ENCODE results near the gene ADAMTS15. TPM values are rescaled to one million over a fixed set of nuclear protein-coding genes. Genes with fewer than 3 reads are reported as not detected.

Gene ADAMTS15
- total RNA-seq, 4 donors from 2014 or later: 6.6 to 11.4 (median 10.3) TPM

GRCh38 chr11:130488848-130489584 is 40.6 kb downstream of the ADAMTS15 start:
- no peaks in the 10 kb centered on the region for H3K27me3 ChIP-seq
- 90% methylated on average over 5 of the region's 5 CpGs for WGBS
- H3K9me3 ChIP-seq: no peaks in the 10 kb centered on the region
- TF ChIP-seq EP300 (IDR thresholded peaks at IDR 0.05): no peak
- TF ChIP-seq POLR2AphosphoS5 (IDR thresholded peaks at IDR 0.05): no peak
- TF ChIP-seq, protein P1, sequence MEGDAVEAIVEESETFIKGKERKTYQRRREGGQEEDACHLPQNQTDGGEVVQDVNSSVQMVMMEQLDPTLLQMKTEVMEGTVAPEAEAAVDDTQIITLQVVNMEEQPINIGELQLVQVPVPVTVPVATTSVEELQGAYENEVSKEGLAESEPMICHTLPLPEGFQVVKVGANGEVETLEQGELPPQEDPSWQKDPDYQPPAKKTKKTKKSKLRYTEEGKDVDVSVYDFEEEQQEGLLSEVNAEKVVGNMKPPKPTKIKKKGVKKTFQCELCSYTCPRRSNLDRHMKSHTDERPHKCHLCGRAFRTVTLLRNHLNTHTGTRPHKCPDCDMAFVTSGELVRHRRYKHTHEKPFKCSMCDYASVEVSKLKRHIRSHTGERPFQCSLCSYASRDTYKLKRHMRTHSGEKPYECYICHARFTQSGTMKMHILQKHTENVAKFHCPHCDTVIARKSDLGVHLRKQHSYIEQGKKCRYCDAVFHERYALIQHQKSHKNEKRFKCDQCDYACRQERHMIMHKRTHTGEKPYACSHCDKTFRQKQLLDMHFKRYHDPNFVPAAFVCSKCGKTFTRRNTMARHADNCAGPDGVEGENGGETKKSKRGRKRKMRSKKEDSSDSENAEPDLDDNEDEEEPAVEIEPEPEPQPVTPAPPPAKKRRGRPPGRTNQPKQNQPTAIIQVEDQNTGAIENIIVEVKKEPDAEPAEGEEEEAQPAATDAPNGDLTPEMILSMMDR (IDR thresholded peaks at IDR 0.05): no peak
- TF ChIP-seq POLR2A (IDR thresholded peaks at IDR 0.05; ENCODE audit: low read depth): no peak
- DNase-seq (ENCODE audit: extremely low spot score): no peak
- no peak overlapping the region for H3K4me3 ChIP-seq
- intact Hi-C loops (cut with DNase I): no loop called here
- H3K27ac ChIP-seq (replicated peaks in 1 of 4): no peak overlapping the region
- peaks cover 0 to 5% (median 0%) of the 10 kb centered on the region in 4 donors for H3K4me1 ChIP-seq
- H3K36me3 ChIP-seq: no peaks in the 10 kb centered on the region

DNA sequence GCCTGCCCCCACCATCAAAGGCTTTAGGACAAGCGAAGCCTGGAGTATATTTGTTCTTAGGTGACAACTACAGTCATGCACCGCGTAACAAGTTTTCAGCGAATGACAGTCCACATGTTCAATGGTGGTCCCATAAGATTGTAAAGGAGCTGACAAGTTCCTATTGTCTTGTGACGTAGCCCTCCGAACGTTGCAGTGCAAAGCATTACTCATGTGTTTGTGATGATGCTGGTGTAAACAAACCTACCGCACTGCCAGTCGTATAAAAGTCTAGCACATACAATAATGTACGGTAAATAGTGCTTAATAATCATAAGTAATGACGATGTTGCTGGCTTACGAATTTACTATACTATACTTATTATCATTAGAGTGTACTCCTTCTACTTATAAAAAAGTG is 41.3 kb downstream of the ADAMTS15 start:
- no peaks in the 10 kb centered on the region for H3K9me3 ChIP-seq
- intact Hi-C loops (cut with DNase I): no loop called here
- TF ChIP-seq, protein P1 (IDR thresholded peaks at IDR 0.05): no peak
- TF ChIP-seq POLR2AphosphoS5 (IDR thresholded peaks at IDR 0.05) (no peak), POLR2A (IDR thresholded peaks at IDR 0.05; ENCODE audit: low read depth) (no peak), EP300 (IDR thresholded peaks at IDR 0.05) (no peak)
- no peak for DNase-seq (ENCODE audit: extremely low spot score)
- WGBS: 86% methylated on average over 12 of the region's 12 CpGs
- no peak overlapping the region for H3K27ac ChIP-seq (replicated peaks in 1 of 4)
- H3K4me1 ChIP-seq: peaks cover 0 to 5% (median 0%) of the 10 kb centered on the region in 4 donors
- no peaks in the 10 kb centered on the region for H3K36me3 ChIP-seq
- no peaks in the 10 kb centered on the region for H3K27me3 ChIP-seq
- H3K4me3 ChIP-seq: no peak overlapping the region

- no peak for TF ChIP-seq POLR2A (IDR thresholded peaks at IDR 0.05; ENCODE audit: low read depth)
- no peak for TF ChIP-seq POLR2AphosphoS5 (IDR thresholded peaks at IDR 0.05)
- TF ChIP-seq, protein P1 (IDR thresholded peaks at IDR 0.05): no peak
- TF ChIP-seq EP300 (IDR thresholded peaks at IDR 0.05): no peak
- 89% methylated on average over 7 of the region's 7 CpGs for WGBS
Measured at GRCh38 chr11:130490682-130491449, 42.4 kb downstream of the ADAMTS15 start.

DNA sequence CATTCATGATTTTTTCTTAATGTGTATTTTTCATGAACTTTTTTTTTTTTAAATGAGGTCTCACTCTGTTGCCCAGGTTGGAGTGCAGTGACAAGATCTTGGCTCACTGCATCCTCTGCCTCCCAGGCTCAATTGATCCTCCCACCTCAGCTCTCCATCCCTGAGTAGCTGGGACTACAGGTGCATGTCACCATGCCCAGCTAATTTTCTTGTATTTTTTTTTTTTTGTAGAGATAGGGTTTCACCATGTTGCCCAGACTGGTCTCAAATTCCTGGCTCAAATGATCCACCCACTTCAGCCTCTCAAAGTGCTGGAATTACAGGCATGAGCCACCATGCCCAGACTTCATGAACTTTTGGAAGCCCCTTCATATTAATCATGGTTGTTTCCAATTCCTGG is 49.7 kb downstream of the ADAMTS15 start:
- DNase-seq (ENCODE audit: extremely low spot score): no peak
- intact Hi-C loops (cut with DNase I): no loop called here
- H3K9me3 ChIP-seq: peaks cover 0 to 4% (median 2%) of the 10 kb centered on the region in 4 donors
- H3K27me3 ChIP-seq: no peaks in the 10 kb centered on the region
- no peak overlapping the region for H3K4me3 ChIP-seq
- H3K27ac ChIP-seq (replicated peaks in 1 of 4): no peak overlapping the region
- TF ChIP-seq EP300 (IDR thresholded peaks at IDR 0.05) (no peak), POLR2A (IDR thresholded peaks at IDR 0.05; ENCODE audit: low read depth) (no peak), POLR2AphosphoS5 (IDR thresholded peaks at IDR 0.05) (no peak)
- TF ChIP-seq, protein P1 (IDR thresholded peaks at IDR 0.05): no peak
- no peaks in the 10 kb centered on the region for H3K4me1 ChIP-seq
- H3K36me3 ChIP-seq: no peaks in the 10 kb centered on the region

More at GRCh38 chr11:130490682-130491449, 42.4 kb downstream of the ADAMTS15 start:
- DNase-seq (ENCODE audit: extremely low spot score): no peak
- no peaks in the 10 kb centered on the region for H3K36me3 ChIP-seq
- intact Hi-C loops (cut with DNase I): no loop called here
- no peak overlapping the region for H3K4me3 ChIP-seq
- no peak overlapping the region for H3K27ac ChIP-seq (replicated peaks in 1 of 4)
- no peaks in the 10 kb centered on the region for H3K27me3 ChIP-seq
- no peaks in the 10 kb centered on the region for H3K9me3 ChIP-seq
- peaks cover 0 to 5% (median 0%) of the 10 kb centered on the region in 4 donors for H3K4me1 ChIP-seq
